Kidney glomerular epithelial cell (primary cell): ENCODE data around the gene ZNF221.
"Not testable (repeated sequence)": the region's sequence is repeated elsewhere in the genome, so short reads cannot be mapped to it uniquely, and the experiment has no call there.

Experiments used
- DNase-seq: peaks from one replicate; lab custom pipeline; 2025; lab: John Stamatoyannopoulos, UW

The ZNF221 gene

GRCh38 chr19:43950834-43951645 is at the start of gene ZNF221:
Gene ZNF221 (plus strand): TSS chr19:43951228. CDS start chr19:43962727, 11,499 bp downstream.
- DNase-seq: peak; percentile 96

GRCh38 chr19:43901395-43902390 is 49.3 kb upstream of the ZNF221 start:
- DNase-seq: peak; percentile 89

- no peak for DNase-seq
These were observed 48.6 kb upstream of the ZNF221 start for GRCh38 chr19:43902399-43902798.

GRCh38 chr19:43905897-43906296 is 45.1 kb upstream of the ZNF221 start:
- no peak for DNase-seq

GRCh38 chr19:43906774-43907173 is 44.3 kb upstream of the ZNF221 start:
- no peak for DNase-seq

GRCh38 chr19:43908659-43909058 is 42.4 kb upstream of the ZNF221 start:
- no peak for DNase-seq

- no peak for DNase-seq
These were observed 40.1 kb upstream of the ZNF221 start for GRCh38 chr19:43910884-43911283.

GRCh38 chr19:43913383-43913782 is 37.6 kb upstream of the ZNF221 start:
- DNase-seq: no peak

GRCh38 chr19:43914051-43914450 is 37.0 kb upstream of the ZNF221 start:
- no peak for DNase-seq

- DNase-seq: no peak
These were observed 27.2 kb upstream of the ZNF221 start for GRCh38 chr19:43923875-43924274.

GRCh38 chr19:43928820-43929219 is 22.2 kb upstream of the ZNF221 start:
- DNase-seq: no peak

- no peak for DNase-seq
These were observed 16.7 kb upstream of the ZNF221 start for GRCh38 chr19:43934055-43934984.

GRCh38 chr19:43934985-43935708 is 15.9 kb upstream of the ZNF221 start, which contains the start of gene ZNF45:
Gene ZNF45 (minus strand): TSS chr19:43935282. CDS start chr19:43922185, 13,097 bp downstream.
- peak; percentile 86 for DNase-seq

GRCh38 chr19:43936188-43936587 is 14.8 kb upstream of the ZNF221 start:
- DNase-seq: no peak

- DNase-seq: no peak
These were observed 11.3 kb upstream of the ZNF221 start for GRCh38 chr19:43939557-43940260.

GRCh38 chr19:43940719-43941118 is 10.3 kb upstream of the ZNF221 start:
- no peak for DNase-seq

GRCh38 chr19:43941209-43941608 is 9.8 kb upstream of the ZNF221 start:
- DNase-seq: no peak

- not testable (repeated sequence) for DNase-seq
These were observed 3.6 kb upstream of the ZNF221 start for GRCh38 chr19:43947412-43947811.

- DNase-seq: not testable (repeated sequence)
These were observed 1.2 kb upstream of the ZNF221 start for GRCh38 chr19:43949803-43950202.

- DNase-seq: no peak
These were observed 5.8 kb downstream of the ZNF221 start for GRCh38 chr19:43956827-43957226.
